GM10248 (cell line): ENCODE results near the gene PDZRN3.

Experiments
- CTCF ChIA-PET: fragments of 300-600 bp; sonication (Branson Sonifier 250); formaldehyde crosslinking; extraction: SDS; loops from one replicate; lab custom pipeline; 2021; ENCODE audit warnings: antibody characterized with exemption; lab: Yijun Ruan, JAX
- POLR2A ChIA-PET: fragments of 350-650 bp; sonication (Branson Sonifier 250); formaldehyde crosslinking; extraction: SDS; loops from one replicate; lab custom pipeline; 2020; ENCODE audit warnings: antibody characterized with exemption; lab: Yijun Ruan, JAX
- DNase-seq: peaks from one replicate; pipeline ENCODE4 v3.0.0; 2012; ENCODE audit errors: extremely low spot score
- CTCF ChIP-seq: IDR thresholded peaks from 2 replicates; pipeline ENCODE4 v1.5.1; 2012; ENCODE audit warnings: mild to moderate bottlenecking, low read depth; ENCODE audit errors: extremely low read depth, missing control alignments, control extremely low read depth

PDZRN3 gene

GRCh38 chr3:73535137-73535536 is 89.6 kb downstream of the PDZRN3 start:
- POLR2A ChIA-PET: no interaction called here
- DNase-seq: no peak
- no peak for TF ChIP-seq CTCF
- CTCF ChIA-PET: no interaction called here

- ChIA-PET CTCF (no interaction called here), POLR2A (no interaction called here)
- TF ChIP-seq CTCF: no peak
- no peak for DNase-seq
Observed at GRCh38 chr3:73530022-73530396, 94.7 kb downstream of the PDZRN3 start.

GRCh38 chr3:73529308-73530021 is 95.3 kb downstream of the PDZRN3 start:
- no peak for TF ChIP-seq CTCF
- POLR2A ChIA-PET: no interaction called here
- DNase-seq: no peak
- CTCF ChIA-PET: interaction anchor here (2.1 kb wide), 1 partner anchor 22 kb away, joined by 6 read pairs; no protein-coding TSS in a partner anchor

DNA sequence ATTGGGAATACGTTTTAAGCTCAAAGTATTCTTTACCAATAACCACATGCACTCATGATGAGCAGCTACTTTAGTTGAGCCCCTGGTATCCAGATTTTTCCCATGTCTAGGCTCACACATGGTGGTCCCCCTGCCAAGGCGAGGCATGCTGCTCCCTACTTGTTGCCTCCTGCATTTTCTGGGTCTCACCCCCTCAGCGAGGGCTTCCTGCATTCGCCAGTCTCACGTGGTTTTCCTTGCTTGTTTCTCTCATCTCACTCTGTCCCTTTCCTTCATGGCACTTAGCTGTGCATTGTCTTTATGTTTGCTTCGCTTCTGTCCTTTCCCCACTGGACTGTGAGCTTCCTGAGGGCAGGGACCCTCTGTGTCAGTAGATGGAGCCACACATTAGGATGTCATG is 99.2 kb downstream of the PDZRN3 start:
- DNase-seq: no peak
- ChIA-PET CTCF (interaction anchor here (2.4 kb wide), 1 partner anchor 17 kb away, joined by 11 read pairs; no protein-coding TSS in a partner anchor), POLR2A (no interaction called here)

DNA sequence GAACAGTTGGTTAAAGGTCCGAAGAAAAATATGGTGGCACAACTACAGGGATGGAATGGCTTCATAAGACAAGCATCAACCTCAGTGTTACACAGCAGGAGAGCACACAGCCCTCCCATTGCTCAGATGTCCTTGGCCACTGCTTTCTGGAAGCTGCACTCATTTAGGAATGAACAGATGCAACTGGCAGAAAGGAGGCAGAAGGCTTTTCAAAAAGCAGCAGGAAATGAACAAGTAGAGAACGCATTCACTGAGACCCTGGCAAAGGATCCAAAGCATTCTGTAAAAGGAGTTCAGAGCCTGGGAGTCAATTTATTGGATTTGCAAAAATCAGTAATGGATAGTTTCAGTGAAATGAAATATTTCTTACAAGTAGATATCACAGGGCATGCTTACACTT is 101.1 kb downstream of the PDZRN3 start:
- DNase-seq: no peak
- CTCF ChIA-PET: no interaction called here
- no peak for TF ChIP-seq CTCF
- POLR2A ChIA-PET: no interaction called here

More for the DNA sequence above, 99.2 kb downstream of the PDZRN3 start:
- no peak for TF ChIP-seq CTCF

GRCh38 chr3:73521734-73522336 is 102.9 kb downstream of the PDZRN3 start:
- DNase-seq: no peak
- ChIA-PET CTCF (interaction anchor here (1.0 kb wide), 1 partner anchor 20 kb away, joined by 3 read pairs; no protein-coding TSS in a partner anchor), POLR2A (no interaction called here)
- TF ChIP-seq CTCF: no peak
